Left ventricle myocardium superior (tissue), 1 donor: Measurements from ENCODE around the gene FBXO42. TPM values are rescaled to one million over a fixed set of nuclear protein-coding genes. Genes with fewer than 3 reads are reported as not detected.
"Not testable (repeated sequence)": the region's sequence is repeated elsewhere in the genome, so short reads cannot be mapped to it uniquely, and the experiment has no call there.

ENCODE experiments used
- ATAC-seq: fragments of 200-7000 bp; cut with Tn5 transposase; one replicate; pipeline ENCODE4 v1.9.1; 2020; ENCODE audit warnings: mild to moderate bottlenecking, moderate library complexity
- DNase-seq: peaks from one replicate; pipeline ENCODE4 v3.0.0-alpha.2; 2020
- intact Hi-C: fragments of 100-400 bp; cut with micrococcal nuclease; formaldehyde crosslinking; loops from one replicate; pipeline ENCODE4 v1.11.0; 2022
- total RNA-seq: library from RNA; stranded (reverse); fragmentation: NEBNext Ultra II Directional; extraction: Animal tissue kit (Norgen Biotek cat#: 25700); gene quantifications from one replicate; pipeline ENCODE4 v1.2.1, GENCODE V29; 2021
- donor health status: DM: no; HTN: yes; CAD: no; lungs with severe emphysema.

FBXO42 gene
- total RNA-seq, 1 donor from 2014 or later: 23.1 TPM

GRCh38 chr1:16249596-16250241 lies 102.6 kb downstream of the FBXO42 start:
- intact Hi-C loops: no loop called here
- ATAC-seq (peak; percentile 19), DNase-seq (peak; percentile 52)

GRCh38 chr1:16248603-16249516 lies 103.4 kb downstream of the FBXO42 start:
- intact Hi-C loops: no loop called here
- DNase-seq: peak; percentile 93
- peak; percentile 84 for ATAC-seq

- ATAC-seq (peak; percentile 2), DNase-seq (no peak)
- intact Hi-C loops: no loop called here
Measured at GRCh38 chr1:16248007-16248436, 104.3 kb downstream of the FBXO42 start.

- intact Hi-C loops: no loop called here
- ATAC-seq (no peak), DNase-seq (no peak)
Measured at GRCh38 chr1:16247441-16247840, 104.8 kb downstream of the FBXO42 start.

GRCh38 chr1:16246961-16247360 lies 105.3 kb downstream of the FBXO42 start:
- DNase-seq: no peak
- peak; percentile 31 for ATAC-seq
- intact Hi-C loops: no loop called here

DNA sequence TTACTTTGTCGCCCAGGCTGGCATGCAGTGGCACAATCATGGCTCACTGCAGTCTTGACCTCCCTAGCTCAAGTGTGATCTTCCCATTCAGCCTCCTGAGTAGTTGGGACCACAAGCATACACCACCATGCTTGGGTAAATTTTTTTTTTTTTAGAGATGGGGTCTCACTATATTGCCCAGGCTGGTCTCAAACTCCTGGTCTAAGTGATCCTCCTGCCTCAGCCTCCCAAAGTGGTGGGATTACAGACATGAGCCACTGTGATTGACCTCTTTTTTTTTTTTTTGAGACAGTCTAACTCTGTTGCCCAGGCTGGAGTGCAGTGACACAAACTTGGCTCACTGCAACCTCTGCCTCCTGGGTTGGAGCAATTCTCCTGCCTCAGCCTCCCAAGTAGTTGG lies 106.0 kb downstream of the FBXO42 start:
- DNase-seq, intact Hi-C loops, ATAC-seq: not testable (repeated sequence)

DNA sequence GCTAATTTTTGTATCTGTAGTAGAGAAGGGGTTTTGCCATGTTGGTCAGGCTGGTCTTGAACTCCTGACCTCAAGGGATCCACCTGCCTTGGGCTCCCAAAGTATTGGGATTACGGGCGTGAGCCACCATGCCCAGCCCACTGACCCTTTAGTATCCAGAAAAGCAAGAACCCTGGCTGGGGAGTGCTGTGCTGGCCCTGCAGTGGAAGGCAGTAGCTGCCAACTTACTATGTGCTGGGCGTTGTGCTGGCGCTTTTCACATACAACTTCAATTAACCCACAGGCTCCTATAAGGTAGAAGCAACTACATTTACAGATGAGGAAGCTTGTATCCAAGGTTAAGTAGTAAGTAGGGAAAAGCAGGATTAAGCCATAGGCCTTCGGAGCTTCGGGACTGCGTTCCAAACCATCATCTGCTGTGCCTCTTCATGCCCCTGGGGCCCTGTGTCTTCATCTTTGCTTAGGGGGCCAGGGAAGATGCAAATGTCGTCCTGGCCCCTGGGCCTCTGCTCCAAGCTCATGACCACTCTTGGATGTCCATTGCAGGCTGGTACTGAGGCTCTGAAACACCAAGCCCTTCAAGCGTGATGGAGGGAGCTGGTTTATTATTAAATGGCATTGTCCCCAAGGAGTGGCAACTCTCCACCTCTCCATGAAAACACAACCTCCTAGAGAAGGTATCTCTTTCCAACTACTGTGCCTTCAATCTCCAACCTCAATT lies 106.6 kb downstream of the FBXO42 start:
- intact Hi-C loops: no loop called here
- ATAC-seq: no peak

DNA sequence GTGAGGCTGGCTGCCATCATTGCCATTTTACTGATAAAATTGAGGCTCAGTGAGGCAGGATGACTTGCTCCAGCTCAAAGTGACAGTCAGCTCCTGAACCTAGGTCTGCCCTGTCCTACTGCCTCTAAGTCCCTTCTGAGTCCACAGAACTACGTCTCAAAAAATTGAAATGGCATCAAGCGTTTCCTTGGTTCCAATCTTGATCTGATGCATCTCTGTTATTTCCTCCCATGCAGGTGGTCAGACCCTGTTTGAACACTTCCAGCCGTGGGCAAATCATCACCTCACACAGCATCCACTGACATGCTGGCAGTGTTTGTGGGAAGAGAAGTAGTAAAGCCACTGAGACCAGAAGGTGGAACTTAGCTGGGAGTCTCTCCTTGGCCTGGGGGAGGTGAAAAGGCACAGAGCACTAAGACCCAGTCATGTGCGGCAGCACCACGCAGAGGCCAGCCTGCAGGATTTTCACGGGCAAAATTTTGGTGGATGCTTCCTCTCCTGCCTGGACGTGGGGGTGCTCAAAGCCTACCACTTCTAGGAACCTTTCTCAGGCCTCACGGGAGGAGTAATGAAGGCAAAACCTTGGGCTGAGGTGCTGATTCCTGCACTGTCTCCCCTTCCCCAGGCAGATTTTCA lies 107.5 kb downstream of the FBXO42 start:
- DNase-seq: no peak
- intact Hi-C loops: no loop called here
- no peak for ATAC-seq

More for the DNA sequence above, 106.6 kb downstream of the FBXO42 start:
- no peak for DNase-seq

DNA sequence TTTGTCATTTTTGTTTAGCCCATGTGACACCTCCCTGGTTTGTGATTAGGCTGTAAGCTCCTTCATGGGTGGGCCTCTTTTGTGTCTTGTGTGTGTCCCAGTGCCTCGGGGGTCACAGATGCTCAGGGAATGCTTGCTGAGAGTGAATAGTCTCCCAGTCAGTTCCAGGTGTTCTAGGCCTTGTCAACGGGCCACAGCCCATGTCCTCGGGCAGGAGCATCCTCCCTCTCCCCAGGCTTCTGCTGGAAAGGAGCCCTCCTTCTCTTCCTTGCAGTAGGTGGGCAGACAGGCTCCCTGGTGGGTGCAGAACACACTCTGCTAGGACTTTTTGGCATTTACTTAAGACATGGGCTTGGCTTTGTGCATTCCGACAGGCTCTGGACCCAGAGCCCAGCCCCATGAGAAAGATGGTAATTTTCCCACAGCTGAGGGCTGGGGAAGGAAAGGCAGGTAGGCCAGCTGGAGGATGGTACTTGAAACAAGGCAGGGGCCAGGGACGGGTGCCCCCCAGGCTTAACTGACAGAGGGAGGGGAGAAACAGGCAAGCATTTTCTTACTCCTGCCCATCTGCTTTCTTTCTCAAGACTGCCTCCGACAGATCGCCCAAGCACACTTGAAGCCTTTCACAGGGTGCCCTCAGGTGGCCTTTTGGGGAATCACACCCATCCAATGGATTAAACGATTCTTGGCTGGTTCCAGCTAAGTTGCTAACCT lies 108.2 kb downstream of the FBXO42 start:
- intact Hi-C loops: no loop called here
- peak; percentile 79 for DNase-seq

DNA sequence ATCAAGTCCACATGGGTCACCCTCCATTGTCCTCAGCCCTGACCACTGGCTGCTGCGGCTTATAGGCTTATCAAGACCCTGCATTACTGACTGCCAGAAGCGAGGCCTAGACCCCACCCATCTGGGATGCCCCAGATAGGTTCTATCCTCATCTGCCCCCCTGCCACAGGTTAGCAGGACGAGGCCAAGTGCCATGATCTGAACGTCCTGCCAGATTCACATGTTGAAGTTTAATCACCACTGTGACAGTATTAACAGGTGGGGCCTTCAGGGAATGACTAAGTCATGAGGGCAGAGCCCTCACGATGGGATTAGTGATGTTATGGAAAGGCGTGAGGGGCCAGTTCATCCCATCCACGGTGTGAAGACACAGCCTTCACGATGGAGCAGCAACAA lies 109.1 kb downstream of the FBXO42 start:
- no peak for DNase-seq
- intact Hi-C loops: no loop called here
- no peak for ATAC-seq

More for the DNA sequence above, 108.2 kb downstream of the FBXO42 start:
- ATAC-seq: peak; percentile 16

- intact Hi-C loops: no loop called here
- ATAC-seq (no peak), DNase-seq (no peak)
Measured at GRCh38 chr1:16242556-16243214, 109.6 kb downstream of the FBXO42 start.

GRCh38 chr1:16241221-16241708 lies 111.0 kb downstream of the FBXO42 start:
- intact Hi-C loops: no loop called here

GRCh38 chr1:16239972-16240491 lies 112.2 kb downstream of the FBXO42 start:
- intact Hi-C loops: no loop called here
- no peak for DNase-seq
- no peak for ATAC-seq

More at GRCh38 chr1:16241221-16241708, 111.0 kb downstream of the FBXO42 start:
- ATAC-seq (no peak), DNase-seq (peak; percentile 14)

DNA sequence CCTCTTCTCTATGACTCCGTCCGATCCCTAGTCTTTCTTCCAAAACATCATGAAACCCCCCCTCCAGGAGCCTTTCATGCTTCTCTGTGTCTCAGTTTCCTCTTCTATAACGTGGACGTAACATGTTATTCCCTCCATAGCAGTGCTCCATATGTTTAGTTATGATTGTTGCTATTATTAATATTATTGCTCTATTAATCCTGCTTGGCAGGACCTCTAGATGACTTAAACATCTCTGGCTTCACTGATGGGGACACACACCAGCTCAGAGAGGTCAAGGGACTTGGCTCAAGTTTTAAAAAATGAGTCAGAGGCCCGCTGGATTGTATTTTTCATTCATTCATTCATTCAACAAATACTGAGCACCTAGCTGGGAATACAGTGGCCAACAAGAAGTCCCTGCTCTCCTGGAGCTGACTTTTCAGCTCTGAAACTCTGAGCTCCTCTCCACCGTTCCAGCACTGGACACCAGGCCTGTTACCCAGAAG lies 114.9 kb downstream of the FBXO42 start:
- ATAC-seq (no peak), DNase-seq (peak; percentile 5)
- intact Hi-C loops: no loop called here

GRCh38 chr1:16236511-16237342 lies 115.6 kb downstream of the FBXO42 start, which contains the start of gene CPLANE2:
Gene CPLANE2, minus strand, starts transcription at chr1:16237183. Its CDS starts 441 bp downstream, at chr1:16236742.
- DNase-seq: peak; percentile 97
- ATAC-seq: peak; percentile 96
- intact Hi-C loops: no loop called here

DNA sequence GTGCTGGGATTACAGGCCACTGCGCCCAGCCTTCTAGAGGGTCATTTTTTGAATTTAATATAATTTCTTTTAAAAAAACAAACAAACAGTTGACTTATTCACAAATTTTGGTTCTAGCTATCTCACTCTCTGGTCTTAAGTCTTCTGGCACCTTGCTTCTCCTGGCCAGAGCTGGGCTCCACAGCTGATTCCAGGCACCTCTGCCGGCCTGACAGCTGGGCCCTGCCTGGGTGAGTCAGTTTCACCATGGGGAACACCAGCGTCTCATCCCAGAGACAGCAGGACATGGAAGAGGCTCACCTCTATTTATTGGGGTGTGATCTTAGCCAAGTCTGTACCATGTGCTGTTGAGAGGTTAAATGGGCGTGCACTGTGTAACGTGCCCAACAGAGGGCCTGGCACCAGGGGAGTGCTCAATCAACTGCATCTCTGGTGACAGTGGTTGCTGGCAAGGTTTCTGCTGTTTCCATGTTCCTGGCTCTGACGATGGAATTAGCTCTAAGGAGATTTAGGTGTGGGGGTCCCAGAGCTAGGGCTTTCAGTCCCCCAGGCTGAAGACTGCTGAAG lies 116.3 kb downstream of the FBXO42 start:
- intact Hi-C loops: no loop called here
- DNase-seq (peak; percentile 52), ATAC-seq (peak; percentile 69)
